ENCODE data around the gene NME8.

NME8 gene

GRCh38 chr7:37833107-37833817 is 15.1 kb upstream of the NME8 start:
- no peak overlapping the region for H3K27ac ChIP-seq
- TF ChIP-seq ZFX (IDR thresholded peaks at IDR 0.05; ENCODE audit: borderline replicate concordance), result no peak
- TF ChIP-seq, protein P1, sequence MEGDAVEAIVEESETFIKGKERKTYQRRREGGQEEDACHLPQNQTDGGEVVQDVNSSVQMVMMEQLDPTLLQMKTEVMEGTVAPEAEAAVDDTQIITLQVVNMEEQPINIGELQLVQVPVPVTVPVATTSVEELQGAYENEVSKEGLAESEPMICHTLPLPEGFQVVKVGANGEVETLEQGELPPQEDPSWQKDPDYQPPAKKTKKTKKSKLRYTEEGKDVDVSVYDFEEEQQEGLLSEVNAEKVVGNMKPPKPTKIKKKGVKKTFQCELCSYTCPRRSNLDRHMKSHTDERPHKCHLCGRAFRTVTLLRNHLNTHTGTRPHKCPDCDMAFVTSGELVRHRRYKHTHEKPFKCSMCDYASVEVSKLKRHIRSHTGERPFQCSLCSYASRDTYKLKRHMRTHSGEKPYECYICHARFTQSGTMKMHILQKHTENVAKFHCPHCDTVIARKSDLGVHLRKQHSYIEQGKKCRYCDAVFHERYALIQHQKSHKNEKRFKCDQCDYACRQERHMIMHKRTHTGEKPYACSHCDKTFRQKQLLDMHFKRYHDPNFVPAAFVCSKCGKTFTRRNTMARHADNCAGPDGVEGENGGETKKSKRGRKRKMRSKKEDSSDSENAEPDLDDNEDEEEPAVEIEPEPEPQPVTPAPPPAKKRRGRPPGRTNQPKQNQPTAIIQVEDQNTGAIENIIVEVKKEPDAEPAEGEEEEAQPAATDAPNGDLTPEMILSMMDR (IDR thresholded peaks at IDR 0.05), result peak; percentile 96

DNA sequence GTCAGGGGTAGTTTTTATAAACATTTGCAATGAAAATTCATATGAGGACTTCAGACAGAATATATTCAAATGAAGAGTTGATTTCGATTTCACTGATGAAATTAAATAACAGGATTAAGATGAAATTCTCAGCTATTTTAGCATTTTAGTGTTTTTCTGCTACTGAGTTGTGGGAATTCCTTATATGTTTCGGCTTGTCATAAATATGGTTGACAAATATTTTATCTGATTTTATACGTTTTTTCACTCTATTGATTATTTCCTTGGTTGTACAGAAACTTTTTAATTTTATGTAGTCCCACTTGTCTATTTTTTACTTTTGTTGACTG is 14.6 kb upstream of the NME8 start:
- TF ChIP-seq ZFX (IDR thresholded peaks at IDR 0.05; ENCODE audit: borderline replicate concordance), result no peak
- TF ChIP-seq, protein P1 (IDR thresholded peaks at IDR 0.05), result peak; percentile 60
- H3K27ac ChIP-seq, result no peak overlapping the region

DNA sequence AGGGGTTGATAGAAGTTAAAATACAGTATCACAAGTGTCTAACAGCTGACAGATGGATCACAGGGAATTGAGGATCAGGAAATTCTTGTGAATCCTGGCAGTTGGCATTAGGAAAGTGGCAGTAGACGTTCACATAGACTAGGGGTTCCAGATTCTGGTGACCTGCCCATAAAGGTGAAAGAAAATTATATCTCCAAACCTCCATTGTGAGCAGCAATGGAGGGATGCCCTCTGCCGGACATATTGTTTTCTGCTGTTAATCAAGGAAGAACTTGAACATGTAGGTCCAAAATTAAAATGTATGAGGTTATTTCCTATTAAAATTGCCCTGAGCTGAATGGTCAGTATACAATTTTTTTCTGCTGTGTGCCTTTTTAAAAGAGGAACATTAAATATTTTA is 5.1 kb downstream of the NME8 start:
- no peak overlapping the region for H3K27ac ChIP-seq
- TF ChIP-seq, protein P1 (IDR thresholded peaks at IDR 0.05), result peak; percentile 87
- no peak for TF ChIP-seq ZFX (IDR thresholded peaks at IDR 0.05; ENCODE audit: borderline replicate concordance)

GRCh38 chr7:37882086-37882485 is 33.7 kb downstream of the NME8 start:
- no peak overlapping the region for H3K27ac ChIP-seq
- TF ChIP-seq, protein P1 (IDR thresholded peaks at IDR 0.05), result no peak
- no peak for TF ChIP-seq ZFX (IDR thresholded peaks at IDR 0.05; ENCODE audit: borderline replicate concordance)

DNA sequence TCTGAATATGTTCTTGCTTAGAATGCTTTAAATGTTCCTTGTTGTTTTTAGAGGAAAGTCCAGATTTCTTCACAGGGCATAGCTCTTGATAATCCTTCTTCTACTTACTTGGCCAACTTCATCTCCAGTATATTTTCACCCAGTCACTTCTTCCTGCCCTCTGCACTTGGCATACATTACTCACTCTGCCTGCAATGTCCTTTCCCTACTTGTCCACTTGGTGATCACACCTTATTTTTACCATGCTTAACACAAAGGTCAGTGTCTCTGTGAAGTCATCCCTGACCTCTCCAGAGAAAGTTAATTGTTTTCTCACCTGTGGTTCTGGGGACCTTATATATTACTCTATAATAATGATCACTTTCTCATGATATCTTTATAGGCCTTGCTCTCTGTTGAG is 45.0 kb downstream of the NME8 start:
- TF ChIP-seq ZFX (IDR thresholded peaks at IDR 0.05; ENCODE audit: borderline replicate concordance), result no peak
- TF ChIP-seq, protein P1 (IDR thresholded peaks at IDR 0.05), result no peak
- no peak overlapping the region for H3K27ac ChIP-seq

GRCh38 chr7:37894671-37895070 is 46.3 kb downstream of the NME8 start:
- no peak overlapping the region for H3K27ac ChIP-seq
- TF ChIP-seq, protein P1 (IDR thresholded peaks at IDR 0.05), result no peak
- no peak for TF ChIP-seq ZFX (IDR thresholded peaks at IDR 0.05; ENCODE audit: borderline replicate concordance)

GRCh38 chr7:37899712-37900247 is 51.4 kb downstream of the NME8 start:
- TF ChIP-seq, protein P1 (IDR thresholded peaks at IDR 0.05), result no peak
- TF ChIP-seq ZFX (IDR thresholded peaks at IDR 0.05; ENCODE audit: borderline replicate concordance), result no peak
- H3K27ac ChIP-seq, result no peak overlapping the region
